Measurements from ENCODE around the gene B3GAT2.

Gene B3GAT2

GRCh38 chr6:70956451-70957283, at the start of gene B3GAT2:
B3GAT2 (minus strand) TSS chr6:70957060; CDS start chr6:70956429, 631 bp downstream.
- peak; percentile 24 for DNase-seq (ENCODE audit: low spot score)
- in situ Hi-C loops (cut with MboI; ENCODE audit: low pct_unique_long_range_greater_than_20kb, low sequenced_read_pairs, unreplicated experiment) = no loop called here
- no peak for TF ChIP-seq CTCF (IDR thresholded peaks at IDR 0.05; ENCODE audit: extremely low read depth, insufficient read depth, missing control alignments)

GRCh38 chr6:70998148-70998547, 41.3 kb upstream of the B3GAT2 start:
- DNase-seq (ENCODE audit: low spot score) = no peak
- in situ Hi-C loops (cut with MboI; ENCODE audit: low pct_unique_long_range_greater_than_20kb, low sequenced_read_pairs, unreplicated experiment) = no loop called here
- TF ChIP-seq CTCF (IDR thresholded peaks at IDR 0.05; ENCODE audit: extremely low read depth, insufficient read depth, missing control alignments) = no peak

- in situ Hi-C loops (cut with MboI; ENCODE audit: low pct_unique_long_range_greater_than_20kb, low sequenced_read_pairs, unreplicated experiment) = no loop called here
- DNase-seq (ENCODE audit: low spot score) = no peak
- no peak for TF ChIP-seq CTCF (IDR thresholded peaks at IDR 0.05; ENCODE audit: extremely low read depth, insufficient read depth, missing control alignments)
These were observed 40.5 kb upstream of the B3GAT2 start for GRCh38 chr6:70997379-70997778.

GRCh38 chr6:70996106-70996505, 39.2 kb upstream of the B3GAT2 start:
- TF ChIP-seq CTCF (IDR thresholded peaks at IDR 0.05; ENCODE audit: extremely low read depth, insufficient read depth, missing control alignments) = no peak
- DNase-seq (ENCODE audit: low spot score) = no peak
- in situ Hi-C loops (cut with MboI; ENCODE audit: low pct_unique_long_range_greater_than_20kb, low sequenced_read_pairs, unreplicated experiment) = no loop called here

GRCh38 chr6:70995411-70995810, 38.6 kb upstream of the B3GAT2 start:
- no peak for DNase-seq (ENCODE audit: low spot score)
- in situ Hi-C loops (cut with MboI; ENCODE audit: low pct_unique_long_range_greater_than_20kb, low sequenced_read_pairs, unreplicated experiment) = no loop called here
- no peak for TF ChIP-seq CTCF (IDR thresholded peaks at IDR 0.05; ENCODE audit: extremely low read depth, insufficient read depth, missing control alignments)

- DNase-seq (ENCODE audit: low spot score) = no peak
- TF ChIP-seq CTCF (IDR thresholded peaks at IDR 0.05; ENCODE audit: extremely low read depth, insufficient read depth, missing control alignments) = no peak
- in situ Hi-C loops (cut with MboI; ENCODE audit: low pct_unique_long_range_greater_than_20kb, low sequenced_read_pairs, unreplicated experiment) = no loop called here
These were observed 34.4 kb upstream of the B3GAT2 start for GRCh38 chr6:70991253-70991652.
